Pancreas (tissue), 10 donors: ENCODE data around the gene ALOX12. TPM values are rescaled to one million over a fixed set of nuclear protein-coding genes. Genes with fewer than 3 reads are reported as not detected.

Experiments
- ATAC-seq, 4 donors: fragments of 200-7000 bp; cut with Tn5 transposase; one replicate each; pipeline versions ENCODE4 v1.8.0 to v1.9.1; 2020; ENCODE audit warnings: mild to moderate bottlenecking in 4 of 4, moderate library complexity in 4 of 4
- DNase-seq, 6 donors: peaks; one replicate each; pipeline ENCODE4 v3.0.0-alpha.2; 2020
- FAIRE-seq: peaks from 2 replicates; lab custom pipeline; 2012; peaks lifted over from hg19 to GRCh38; lab: Jason Lieb, UNC
- H3K27ac ChIP-seq, 4 donors: fragments of 200-600 bp; sonication (generic); 1 replicate in 3 of 4; 2 replicates in 1 of 4; pipeline versions ENCODE4 v1.5.0 to v1.8.0; 2020
- H3K27me3 ChIP-seq, 4 donors: fragments of 200-600 bp; one replicate each; pipeline ENCODE4 v1.8.0; 2021
- H3K36me3 ChIP-seq, 3 donors: fragments of 200-600 bp; sonication (generic) in 1 of 3; one replicate each; pipeline versions ENCODE4 v1.5.0 to v1.8.0; 2020 to 2021
- H3K4me1 ChIP-seq, 3 donors: fragments of 200-600 bp; one replicate each; pipeline ENCODE4 v1.8.0; 2021
- H3K4me3 ChIP-seq, 4 donors: fragments of 200-600 bp; sonication (generic) in 2 of 4; one replicate each; pipeline versions ENCODE4 v1.5.0 to v1.8.0; 2020 to 2021
- H3K9me3 ChIP-seq, 4 donors: fragments of 200-600 bp; one replicate each; pipeline ENCODE4 v1.8.0; 2021
- WGBS, 2 donors: extraction: QIAGEN DNeasy Blood & Tissue Kit; methylation state at CpG; one replicate each; pipeline ENCODE4 v1.1.7; 2013; 5-methylcytosine and 5-hydroxymethylcytosine counted together
- intact Hi-C, 3 donors: fragments of 100-400 bp; cut with DNase I; formaldehyde crosslinking; loops; one replicate each; pipeline versions ENCODE4 v1.11.1 to v1.14.2; 2022
- polyA plus RNA-seq, 2 donors: library from polyadenylated mRNA; stranded (reverse); fragments of 200-250 nt; gene quantifications; one replicate each; pipeline ENCODE4 v1.2.3, GENCODE V29; 2013
- total RNA-seq, 6 donors: library from RNA; stranded (reverse); fragmentation: NEBNext Ultra II Directional in 4 of 6; extraction: Animal tissue kit (Norgen Biotek cat#: 25700) in 4 of 6; gene quantifications; one replicate each; pipeline versions ENCODE4 v1.2.1 to v1.2.4, GENCODE V29; 2021 to 2023
- TF ChIP-seq, protein P1 (sequence below), 4 donors: fragments of 200-600 bp; sonication (generic) in 3 of 4; IDR thresholded peaks; one replicate each; pipeline versions ENCODE4 v1.5.0 to v1.8.0; 2021; ENCODE audit warnings: antibody characterized with exemption in 4 of 4
- donor health status: healthy with polysubstance abuse.
- donor health status: DM: no; HTN: no; CAD: no; lungs with moderate emphysema.
- donor health status: DM: no; HTN: no; CAD: no.
- donor health status: control.
- donor health status: control.
- donor health status: Bipolar disorder and iron deficiency.
- donor health status: DM: yes; HTN: yes; CAD: no.
- donor health status: DM: no; HTN: no; CAD: no.
- donor health status: DM: no; HTN: no; CAD: no.
- donor health status: DM: yes; HTN: yes; CAD: no.

Gene ALOX12
- total and polyA plus RNA-seq, 8 donors, result not detected

DNA sequence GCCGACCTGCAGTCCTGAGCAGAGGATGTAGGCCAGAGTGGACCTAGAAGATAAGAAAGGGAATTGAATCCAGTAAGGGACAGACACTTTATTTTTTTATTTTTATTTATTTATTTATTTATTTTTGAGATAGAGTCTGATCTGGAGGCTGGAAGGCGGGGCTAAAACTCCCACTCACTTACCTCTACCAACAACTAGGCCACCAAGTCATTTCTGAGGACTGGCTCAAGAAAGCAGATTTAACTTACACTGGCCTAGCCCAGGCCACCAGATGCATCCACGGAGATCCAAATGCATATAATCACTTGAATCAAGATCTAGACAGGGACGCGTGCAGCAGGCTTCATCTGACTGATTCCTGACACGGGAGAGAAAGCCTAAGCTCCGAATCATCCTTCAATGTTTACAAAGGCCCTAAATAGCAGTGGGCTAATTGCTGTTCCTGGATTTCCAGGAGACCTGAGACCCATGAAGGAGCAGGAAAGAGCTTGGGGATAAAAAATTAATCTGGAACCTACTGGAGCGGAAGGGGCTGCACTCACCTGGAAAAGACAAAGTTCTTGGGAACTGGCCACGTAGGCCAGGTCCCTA, 1.1 kb upstream of the ALOX12 start:
- DNase-seq (no peak), FAIRE-seq (no peak), ATAC-seq (peak in 1 of 4 donors; percentile 14)
- WGBS, 2 donors, result 86% methylated on average over 9 of the region's 9 CpGs
- Histone ChIP-seq H3K36me3 (peaks cover 0 to 4% (median 0%) of the 10 kb centered on the region in 3 donors), H3K9me3 (no peaks in the 10 kb centered on the region), H3K27me3 (no peaks in the 10 kb centered on the region), H3K27ac (no peak overlapping the region), H3K4me1 (no peaks in the 10 kb centered on the region), H3K4me3 (no peak overlapping the region)
- TF ChIP-seq, protein P1, sequence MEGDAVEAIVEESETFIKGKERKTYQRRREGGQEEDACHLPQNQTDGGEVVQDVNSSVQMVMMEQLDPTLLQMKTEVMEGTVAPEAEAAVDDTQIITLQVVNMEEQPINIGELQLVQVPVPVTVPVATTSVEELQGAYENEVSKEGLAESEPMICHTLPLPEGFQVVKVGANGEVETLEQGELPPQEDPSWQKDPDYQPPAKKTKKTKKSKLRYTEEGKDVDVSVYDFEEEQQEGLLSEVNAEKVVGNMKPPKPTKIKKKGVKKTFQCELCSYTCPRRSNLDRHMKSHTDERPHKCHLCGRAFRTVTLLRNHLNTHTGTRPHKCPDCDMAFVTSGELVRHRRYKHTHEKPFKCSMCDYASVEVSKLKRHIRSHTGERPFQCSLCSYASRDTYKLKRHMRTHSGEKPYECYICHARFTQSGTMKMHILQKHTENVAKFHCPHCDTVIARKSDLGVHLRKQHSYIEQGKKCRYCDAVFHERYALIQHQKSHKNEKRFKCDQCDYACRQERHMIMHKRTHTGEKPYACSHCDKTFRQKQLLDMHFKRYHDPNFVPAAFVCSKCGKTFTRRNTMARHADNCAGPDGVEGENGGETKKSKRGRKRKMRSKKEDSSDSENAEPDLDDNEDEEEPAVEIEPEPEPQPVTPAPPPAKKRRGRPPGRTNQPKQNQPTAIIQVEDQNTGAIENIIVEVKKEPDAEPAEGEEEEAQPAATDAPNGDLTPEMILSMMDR (IDR thresholded peaks at IDR 0.05), result no peak
- intact Hi-C loops, result loop anchor here in 1 of 3 donors (10.0 kb wide), 1 partner anchor 70 kb away; no protein-coding TSS in a partner anchor

GRCh38 chr17:6996256-6997011, 585 bp downstream of the ALOX12 start:
- Histone ChIP-seq H3K4me1 (no peaks in the 10 kb centered on the region), H3K27ac (no peak overlapping the region), H3K4me3 (peak overlapping the region in 1 of 4 donors; percentile 27), H3K27me3 (no peaks in the 10 kb centered on the region), H3K36me3 (peaks cover 0 to 6% (median 4%) of the 10 kb centered on the region in 3 donors), H3K9me3 (no peaks in the 10 kb centered on the region)
- TF ChIP-seq, protein P1 (IDR thresholded peaks at IDR 0.05), result no peak
- FAIRE-seq, result no peak
- WGBS, 2 donors, result 63 to 70% methylated on average over 53 to 58 of the region's 58 CpGs
- peak in 1 of 4 donors; percentile 7 for ATAC-seq
- no peak for DNase-seq
- intact Hi-C loops, result loop anchor here in 1 of 3 donors (10.0 kb wide), 1 partner anchor 72 kb away; no protein-coding TSS in a partner anchor

DNA sequence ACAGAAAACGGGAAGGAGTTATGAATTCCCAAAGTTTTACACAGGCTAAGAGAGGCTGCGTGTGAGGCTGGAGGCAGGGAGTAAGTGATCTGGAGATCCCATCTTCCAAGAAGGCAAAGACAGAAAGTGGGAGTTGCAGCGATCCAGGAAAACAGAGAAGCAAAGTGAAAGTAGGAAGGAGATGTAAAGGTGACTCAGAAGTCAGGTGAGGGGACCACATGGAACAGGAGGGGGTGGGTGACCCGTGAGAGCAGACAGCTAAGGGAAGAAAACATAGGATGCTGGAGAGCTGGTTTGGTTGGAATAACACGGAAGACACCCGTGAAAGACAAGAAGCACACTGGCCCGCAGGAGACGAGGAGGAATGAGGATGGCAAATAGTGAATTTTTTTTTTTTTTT, 1.3 kb downstream of the ALOX12 start:
- Histone ChIP-seq H3K9me3 (no peaks in the 10 kb centered on the region), H3K4me3 (no peak overlapping the region), H3K27ac (no peak overlapping the region), H3K27me3 (no peaks in the 10 kb centered on the region), H3K4me1 (no peaks in the 10 kb centered on the region), H3K36me3 (peaks cover 1 to 14% (median 4%) of the 10 kb centered on the region in 3 donors)
- WGBS, 2 donors, result 84 to 90% methylated on average over 8 of the region's 8 CpGs
- intact Hi-C loops, result loop anchor here in 1 of 3 donors (10.0 kb wide), 1 partner anchor 72 kb away; no protein-coding TSS in a partner anchor
- ATAC-seq, result no peak
- no peak for FAIRE-seq
- no peak for DNase-seq
- TF ChIP-seq, protein P1 (IDR thresholded peaks at IDR 0.05), result no peak

DNA sequence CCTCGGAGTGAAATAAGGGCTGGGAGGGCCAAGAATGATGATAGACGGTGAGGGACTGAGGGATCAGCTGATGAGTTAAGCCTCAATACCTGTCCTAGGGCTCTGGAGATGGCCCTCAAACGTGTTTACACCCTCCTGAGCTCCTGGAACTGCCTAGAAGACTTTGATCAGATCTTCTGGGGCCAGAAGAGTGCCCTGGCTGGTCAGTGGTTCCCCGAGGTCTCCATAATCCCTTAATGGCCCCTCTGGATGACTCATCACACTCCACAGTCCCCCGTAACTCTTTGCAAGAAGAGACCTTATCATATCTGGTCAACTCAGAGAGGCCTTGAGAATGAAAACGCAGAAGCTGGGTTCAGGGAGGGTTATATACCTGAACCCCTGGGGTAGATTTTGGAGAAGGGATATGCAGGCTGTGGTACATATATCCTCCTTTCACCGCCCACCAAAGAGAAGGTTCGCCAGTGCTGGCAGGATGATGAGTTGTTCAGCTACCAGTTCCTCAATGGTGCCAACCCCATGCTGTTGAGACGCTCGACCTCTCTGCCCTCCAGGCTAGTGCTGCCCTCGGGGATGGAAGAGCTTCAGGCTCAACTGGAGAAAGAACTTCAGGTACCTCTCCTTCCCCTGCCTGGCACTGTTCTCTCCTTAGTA, 3.1 kb downstream of the ALOX12 start:
- no peak for FAIRE-seq
- intact Hi-C loops, result loop anchor here in 1 of 3 donors (10.0 kb wide), 1 partner anchor 74 kb away; no protein-coding TSS in a partner anchor

More for the DNA sequence above, 3.1 kb downstream of the ALOX12 start:
- no peak overlapping the region for H3K27ac ChIP-seq
- WGBS, 2 donors, result 78 to 80% methylated on average over 11 of the region's 11 CpGs
- peaks cover 4 to 18% (median 5%) of the 10 kb centered on the region in 3 donors for H3K36me3 ChIP-seq
- H3K27me3 ChIP-seq, result no peaks in the 10 kb centered on the region
- TF ChIP-seq, protein P1 (IDR thresholded peaks at IDR 0.05), result no peak
- DNase-seq (no peak), ATAC-seq (no peak)
- H3K4me3 ChIP-seq, result no peak overlapping the region
- H3K9me3 ChIP-seq, result no peaks in the 10 kb centered on the region
- H3K4me1 ChIP-seq, result no peaks in the 10 kb centered on the region
